PC-9 (cell line): ENCODE measurements around the gene ZFHX2. TPM values are rescaled to one million over a fixed set of nuclear protein-coding genes. Genes with fewer than 3 reads are reported as not detected.

ENCODE experiments used
- BruUV-seq: library from RNA; stranded (reverse); fragments of 400-500 nt; replicated peaks from 2 replicates; lab custom pipeline; 2021; lab: Mats Ljungman, UMichigan
- CTCF ChIA-PET: fragments of 300-600 bp; sonication (Branson Sonifier 250); formaldehyde crosslinking; loops from one replicate; lab custom pipeline; 2022; ENCODE audit warnings: antibody characterized with exemption; lab: Charles Lee
- POLR2A ChIA-PET: fragments of 300-600 bp; sonication (Branson Sonifier 250); formaldehyde crosslinking; loops from one replicate; lab custom pipeline; 2022; ENCODE audit warnings: antibody characterized with exemption; ENCODE audit not compliant: unreplicated experiment; lab: Charles Lee
- DNase-seq, 2 experiments: peaks; one replicate each; pipeline versions ENCODE4 v3.0.0 to v3.0.0-alpha.2; 2015 to 2022; ENCODE audit warnings: mixed read lengths in 1 of 2
- H2AFZ ChIP-seq: fragments of 200-600 bp; sonication (generic); 2 replicates; pipeline ENCODE4 v1.8.1; 2017; ENCODE audit warnings: antibody characterized with exemption
- H3F3A ChIP-seq: fragments of 200-600 bp; sonication (generic); 2 replicates; pipeline ENCODE4 v1.8.1; 2017; ENCODE audit warnings: antibody characterized with exemption, mild to moderate bottlenecking, low read depth; ENCODE audit not compliant: insufficient read depth
- H3K27ac ChIP-seq: fragments of 200-600 bp; sonication (generic); 2 replicates; pipeline ENCODE4 v1.6.1; 2016; ENCODE audit warnings: mixed run types
- H3K27me3 ChIP-seq: fragments of 200-600 bp; sonication (generic); 2 replicates; pipeline ENCODE4 v1.6.1; 2016; ENCODE audit warnings: low read depth, mixed run types; ENCODE audit not compliant: insufficient read depth
- H3K36me3 ChIP-seq: fragments of 200-600 bp; sonication (generic); 2 replicates; pipeline ENCODE4 v1.6.1; 2016; ENCODE audit warnings: low read depth, mixed run types
- H3K4me1 ChIP-seq: fragments of 200-600 bp; sonication (generic); replicated peaks from 2 replicates; pipeline ENCODE4 v1.6.1; 2016; ENCODE audit warnings: mixed run types; ENCODE audit not compliant: insufficient read depth
- H3K4me2 ChIP-seq: fragments of 200-600 bp; sonication (generic); 2 replicates; pipeline ENCODE4 v1.6.1; 2017; ENCODE audit warnings: mixed run types
- H3K4me3 ChIP-seq: fragments of 200-600 bp; sonication (generic); 2 replicates; pipeline ENCODE4 v1.6.1; 2016; ENCODE audit warnings: mixed run types
- H3K79me2 ChIP-seq: fragments of 200-600 bp; sonication (generic); 2 replicates; pipeline ENCODE4 v1.6.1; 2017; ENCODE audit warnings: low read depth, mixed run types
- H3K9me2 ChIP-seq: fragments of 200-600 bp; sonication (generic); 2 replicates; pipeline ENCODE4 v1.8.1; 2017; ENCODE audit warnings: mild to moderate bottlenecking; ENCODE audit not compliant: insufficient read depth
- H3K9me3 ChIP-seq: fragments of 200-600 bp; sonication (generic); 2 replicates; pipeline ENCODE4 v1.8.1; 2016; ENCODE audit warnings: low read depth; ENCODE audit not compliant: insufficient read depth
- H4K20me1 ChIP-seq: fragments of 200-600 bp; sonication (generic); 2 replicates; pipeline ENCODE4 v1.8.1; 2017; ENCODE audit not compliant: insufficient read depth
- CTCF ChIP-seq: fragments of 200-600 bp; sonication (generic); conservative IDR thresholded peaks from 2 replicates; pipeline ENCODE4 v1.6.1; 2017; ENCODE audit warnings: mixed run types, antibody characterized with exemption, mild to moderate bottlenecking, moderate library complexity
- EZH2 ChIP-seq: fragments of 200-600 bp; sonication (generic); IDR thresholded peaks from 2 replicates; pipeline ENCODE4 v1.8.0; 2017; ENCODE audit warnings: antibody characterized with exemption, low read depth
- intact Hi-C: fragments of 100-400 bp; cut with micrococcal nuclease; formaldehyde crosslinking; loops from one replicate; pipeline ENCODE4 v1.10.0; 2022; ENCODE audit not compliant: unreplicated experiment
- total RNA-seq: library from RNA; stranded (reverse); gene quantifications from 2 replicates; pipeline ENCODE4 v1.2.3, GENCODE V29; 2021

ZFHX2 gene
- total RNA-seq, 1 experiment from 2014 or later = 5.3 TPM

DNA sequence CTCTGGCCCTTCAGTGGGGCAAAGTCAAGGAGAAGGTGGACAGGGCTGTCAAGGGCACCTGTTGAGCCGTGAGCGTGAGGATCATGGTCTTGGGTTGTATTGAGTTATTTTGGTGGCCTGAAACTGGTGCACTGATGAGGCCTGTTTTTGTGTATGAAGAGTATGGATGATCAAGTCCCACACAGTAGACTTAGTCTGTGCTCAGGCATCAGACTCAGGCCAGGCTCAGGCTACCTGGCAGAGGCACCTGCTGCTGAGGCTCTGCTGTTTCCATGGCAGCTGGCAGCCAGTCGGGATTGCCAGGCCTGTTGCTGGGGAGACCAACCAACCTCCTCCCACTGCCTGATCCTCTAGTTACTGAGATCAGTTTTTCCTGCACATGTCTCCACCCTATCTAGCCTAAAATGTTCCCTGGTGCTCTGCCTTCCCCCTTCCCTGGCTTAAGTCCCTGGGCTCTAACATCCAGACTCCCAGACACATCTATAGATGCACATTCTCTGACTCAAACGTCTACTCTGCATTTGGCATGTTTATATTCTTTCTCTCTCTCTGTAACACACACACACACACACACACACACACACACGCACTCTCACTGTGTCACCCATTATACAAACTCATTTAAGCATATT, 21.9 kb upstream of the ZFHX2 start:
- TF ChIP-seq CTCF (no peak), EZH2 (no peak)
- no TSS peak for BruUV-seq
- H3K9me2 ChIP-seq = no peaks in the 10 kb centered on the region
- ChIA-PET CTCF (no interaction called here), POLR2A (interaction anchor here (0.7 kb wide), 1 partner anchor 16 kb away, joined by 3 read pairs; no protein-coding TSS in a partner anchor)
- no peaks in the 10 kb centered on the region for H3K79me2 ChIP-seq
- H2AFZ ChIP-seq = no peak overlapping the region
- H3K9me3 ChIP-seq = no peaks in the 10 kb centered on the region
- DNase-seq = no peak
- H3K27ac ChIP-seq = no peak overlapping the region
- H3K4me1 ChIP-seq = peaks cover 12% of the 10 kb centered on the region
- intact Hi-C loops = no loop called here
- H3K4me3 ChIP-seq = no peak overlapping the region
- no peaks in the 10 kb centered on the region for H3K27me3 ChIP-seq
- no peaks in the 10 kb centered on the region for H3K36me3 ChIP-seq
- H3K4me2 ChIP-seq = no peak overlapping the region
- no peaks in the 10 kb centered on the region for H4K20me1 ChIP-seq
- peaks cover 7% of the 10 kb centered on the region; the same call in 1 of the 2 replicates for H3F3A ChIP-seq

GRCh38 chr14:23572836-23573235, 21.3 kb upstream of the ZFHX2 start:
- H2AFZ ChIP-seq = no peak overlapping the region
- no peaks in the 10 kb centered on the region for H3K79me2 ChIP-seq
- BruUV-seq = no TSS peak
- H3K36me3 ChIP-seq = no peaks in the 10 kb centered on the region
- ChIA-PET CTCF (no interaction called here), POLR2A (interaction anchor here (0.7 kb wide), 1 partner anchor 15 kb away, joined by 3 read pairs; no protein-coding TSS in a partner anchor)
- H3K4me2 ChIP-seq = no peak overlapping the region
- no peaks in the 10 kb centered on the region for H3K9me2 ChIP-seq
- H3K4me1 ChIP-seq = peaks cover 19% of the 10 kb centered on the region
- H3K27ac ChIP-seq = no peak overlapping the region
- DNase-seq = no peak
- H3K9me3 ChIP-seq = no peaks in the 10 kb centered on the region
- H3K4me3 ChIP-seq = no peak overlapping the region
- intact Hi-C loops = no loop called here
- no peaks in the 10 kb centered on the region for H4K20me1 ChIP-seq
- H3K27me3 ChIP-seq = no peaks in the 10 kb centered on the region
- TF ChIP-seq CTCF (no peak), EZH2 (no peak)
- H3F3A ChIP-seq = peaks cover 7% of the 10 kb centered on the region; the same call in 1 of the 2 replicates

DNA sequence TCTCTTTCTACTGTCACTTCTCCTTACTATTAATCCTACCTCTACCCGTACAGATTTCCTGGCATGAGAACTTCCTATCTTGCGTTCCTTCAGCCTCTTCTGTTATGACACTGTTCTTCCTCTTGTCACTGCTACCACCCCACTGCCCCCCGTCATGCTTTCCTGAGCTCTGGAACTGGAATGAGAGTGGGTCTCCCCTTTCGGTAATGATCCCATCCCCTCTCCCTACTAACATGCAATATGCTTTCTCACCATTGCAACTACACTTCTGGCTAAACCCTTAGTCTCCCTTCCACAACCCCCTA, 20.9 kb upstream of the ZFHX2 start:
- Histone ChIP-seq H3K9me2 (no peaks in the 10 kb centered on the region), H2AFZ (no peak overlapping the region), H3K36me3 (no peaks in the 10 kb centered on the region), H3K27me3 (no peaks in the 10 kb centered on the region), H3F3A (peaks cover 7% of the 10 kb centered on the region; the same call in 1 of the 2 replicates), H3K4me3 (no peak overlapping the region), H4K20me1 (no peaks in the 10 kb centered on the region), H3K79me2 (no peaks in the 10 kb centered on the region), H3K4me2 (no peak overlapping the region), H3K9me3 (no peaks in the 10 kb centered on the region), H3K27ac (no peak overlapping the region), H3K4me1 (peaks cover 20% of the 10 kb centered on the region)
- no peak for DNase-seq
- ChIA-PET POLR2A (no interaction called here), CTCF (no interaction called here)
- no TSS peak for BruUV-seq
- intact Hi-C loops = no loop called here
- TF ChIP-seq EZH2 (no peak), CTCF (no peak)
